HL-60 (cell line): Measurements from ENCODE around the gene UTRN.

Experiments
- DNase-seq, 2 experiments: peaks; one replicate each; pipeline ENCODE4 v3.0.0-alpha.2; 2010 to 2020; ENCODE audit warnings: low read depth in 1 of 2, low spot score in 1 of 2
- H3K27ac ChIP-seq: fragments of 250-450 bp; sonication (Bioruptor Pico); replicated peaks from 2 replicates; pipeline ENCODE4 v1.5.1; 2020; ENCODE audit warnings: mild to moderate bottlenecking, moderate library complexity
- H3K27me3 ChIP-seq: fragments of 250-450 bp; sonication (Bioruptor Pico); 2 replicates; pipeline ENCODE4 v1.5.1; 2021; ENCODE audit warnings: mild to moderate bottlenecking, moderate library complexity; ENCODE audit not compliant: insufficient read depth, poor library complexity, severe bottlenecking
- H3K4me3 ChIP-seq: replicated peaks from 2 replicates; pipeline ENCODE4 v1.5.1; 2011; ENCODE audit warnings: mild to moderate bottlenecking, control low read depth, low read length; ENCODE audit not compliant: insufficient read depth
- CTCF ChIP-seq: IDR thresholded peaks from one replicate; pipeline ENCODE4 v1.5.1; 2011; ENCODE audit warnings: low read length, control low read depth, inconsistent platforms; ENCODE audit not compliant: insufficient read depth
- GABPA ChIP-seq: IDR thresholded peaks from 2 replicates; pipeline ENCODE4 v1.6.1; 2012; ENCODE audit warnings: low read depth
- POLR2AphosphoS5 ChIP-seq: IDR thresholded peaks from 2 replicates; pipeline ENCODE4 v1.6.1; 2012; ENCODE audit warnings: low read depth
- REST ChIP-seq: IDR thresholded peaks from 2 replicates; pipeline ENCODE4 v1.6.1; 2012; ENCODE audit warnings: low read depth; ENCODE audit not compliant: insufficient replicate concordance
- SPI1 ChIP-seq: IDR thresholded peaks from 2 replicates; pipeline ENCODE4 v1.6.1; 2012; ENCODE audit warnings: low read depth, mild to moderate bottlenecking, borderline replicate concordance

Gene UTRN

GRCh38 chr6:144314562-144314961, 29.4 kb downstream of the UTRN start:
- H3K27me3 ChIP-seq, result no peaks in the 10 kb centered on the region
- no peak overlapping the region for H3K4me3 ChIP-seq
- no peak overlapping the region for H3K27ac ChIP-seq
- TF ChIP-seq POLR2AphosphoS5 (no peak), CTCF (no peak), GABPA (no peak), REST (no peak), SPI1 (no peak)
- no peak for DNase-seq

- Histone ChIP-seq H3K4me3 (no peak overlapping the region), H3K27me3 (no peaks in the 10 kb centered on the region), H3K27ac (no peak overlapping the region)
- DNase-seq, result no peak
- no peak for TF ChIP-seq GABPA
- TF ChIP-seq CTCF, result no peak
- no peak for TF ChIP-seq SPI1
- no peak for TF ChIP-seq POLR2AphosphoS5
- TF ChIP-seq REST, result no peak
Observed at GRCh38 chr6:144315226-144315980, 30.3 kb downstream of the UTRN start.

GRCh38 chr6:144315981-144316861, 31.1 kb downstream of the UTRN start:
- H3K27me3 ChIP-seq, result no peaks in the 10 kb centered on the region
- no peak overlapping the region for H3K4me3 ChIP-seq
- TF ChIP-seq SPI1 (no peak), GABPA (no peak), CTCF (no peak), POLR2AphosphoS5 (no peak)
- H3K27ac ChIP-seq, result no peak overlapping the region
- no peak for DNase-seq
